K562 (cell line): Measurements from ENCODE around the gene GPC1. TPM values are rescaled to one million over a fixed set of nuclear protein-coding genes. Genes with fewer than 3 reads are reported as not detected.

Experiments
- ATAC-seq: fragments of 200-7000 bp; cut with Tn5 transposase; 3 replicates; pipeline ENCODE4 v1.9.1; 2020; ENCODE audit warnings: moderate library complexity
- BruUV-seq: library from RNA; stranded (reverse); fragments of 400-500 nt; replicated peaks from 2 replicates; lab custom pipeline; 2021; lab: Mats Ljungman, UMichigan
- CTCF ChIA-PET: fragments of 300-600 bp; formaldehyde crosslinking; extraction: SDS; loops from one replicate; lab custom pipeline; 2021; ENCODE audit warnings: low intra/inter-chr PET ratio; lab: Yijun Ruan, JAX
- POLR2A ChIA-PET: fragments of 300-600, 350-650 bp; sonication (Branson Sonifier 250); formaldehyde crosslinking; extraction: SDS; loops from one replicate; lab custom pipeline; 2021; ENCODE audit warnings: antibody characterized with exemption, inconsistent platforms; lab: Yijun Ruan, JAX
- DNase-seq, 4 experiments: peaks; one replicate each; pipeline versions ENCODE4 v3.0.0 to v3.0.0-alpha.2; 2011 to 2018; ENCODE audit warnings: low spot score in 3 of 4, mixed read lengths in 3 of 4; ENCODE audit errors: extremely low read depth in 1 of 4
- FAIRE-seq: peaks from 2 replicates; lab custom pipeline; 2011; peaks lifted over from hg19 to GRCh38; lab: Jason Lieb, UNC
- H2AFZ ChIP-seq: 2 replicates; pipeline ENCODE4 v1.6.0; 2011; ENCODE audit warnings: low read depth, low read length, control low read depth, inconsistent platforms
- H3K27ac ChIP-seq: fragments of 200-600 bp; 3 replicates; pipeline ENCODE4 v1.8.0; 2011; ENCODE audit warnings: low read depth, mild to moderate bottlenecking, control low read depth, inconsistent platforms, low read length, moderate library complexity, mixed read lengths; ENCODE audit errors: extremely low read depth
- H3K27me3 ChIP-seq, 2 experiments: fragments of 300-600 bp in 1 of 2; 2 replicates in 1 of 2; 3 replicates in 1 of 2; pipeline versions ENCODE4 v1.6.0 to v1.8.0; 2011; ENCODE audit warnings: inconsistent platforms in 2 of 2, low read length in 2 of 2, mild to moderate bottlenecking in 1 of 2, mixed read lengths in 1 of 2, moderate library complexity in 1 of 2; ENCODE audit not compliant: control insufficient read depth in 2 of 2, insufficient read depth in 2 of 2
- H3K36me3 ChIP-seq: fragments of 300-600 bp; 3 replicates; pipeline ENCODE4 v1.8.0; 2011; ENCODE audit warnings: mild to moderate bottlenecking, low read length, inconsistent platforms; ENCODE audit not compliant: control insufficient read depth, insufficient read depth
- H3K4me1 ChIP-seq, 2 experiments: fragments of 200-600 bp in 1 of 2; replicated peaks in 1 of 2; 2 replicates in 1 of 2; 3 replicates in 1 of 2; pipeline versions ENCODE4 v1.5.1 to v1.8.0; 2011; ENCODE audit warnings: inconsistent platforms in 2 of 2, low read length in 2 of 2, mild to moderate bottlenecking in 1 of 2, mixed read lengths in 1 of 2, moderate library complexity in 1 of 2; ENCODE audit not compliant: control insufficient read depth in 2 of 2, insufficient read depth in 2 of 2
- H3K4me2 ChIP-seq: 2 replicates; pipeline ENCODE4 v1.6.1; 2011; ENCODE audit warnings: low read length, control low read depth, inconsistent platforms, mixed read lengths; ENCODE audit not compliant: insufficient read depth
- H3K4me3 ChIP-seq: fragments of 200-600 bp; sonication (generic), shearing (Covaris generic); 2 replicates; pipeline ENCODE4 v1.5.1; 2016; ENCODE audit warnings: control low read depth, inconsistent platforms
- H3K79me2 ChIP-seq: fragments of 200-600 bp; 3 replicates; pipeline ENCODE4 v1.8.0; 2011; ENCODE audit warnings: low read length, inconsistent platforms; ENCODE audit not compliant: control insufficient read depth, insufficient read depth
- H3K9ac ChIP-seq, 2 experiments: 2 replicates each; pipeline versions ENCODE4 v1.6.0 to v1.6.1; 2011; ENCODE audit warnings: low read depth in 2 of 2, low read length in 2 of 2, control low read depth in 1 of 2, inconsistent platforms in 1 of 2, mild to moderate bottlenecking in 1 of 2, mixed read lengths in 1 of 2; ENCODE audit not compliant: insufficient read depth in 1 of 2
- H3K9me1 ChIP-seq: one replicate; pipeline ENCODE4 v1.6.0; 2011; ENCODE audit warnings: inconsistent platforms, mild to moderate bottlenecking, low read length, moderate library complexity; ENCODE audit not compliant: control insufficient read depth, insufficient read depth
- H3K9me3 ChIP-seq: replicated peaks from 2 replicates; pipeline ENCODE4 v1.5.1; 2011; ENCODE audit warnings: low read depth, low read length, inconsistent platforms; ENCODE audit not compliant: control insufficient read depth, insufficient read depth
- H4K20me1 ChIP-seq: replicated peaks from 2 replicates; pipeline ENCODE4 v1.6.1; 2011; ENCODE audit warnings: low read length, inconsistent platforms, mixed read lengths; ENCODE audit not compliant: control insufficient read depth, insufficient read depth
- CXXC5 ChIP-seq: fragments of 250-450 bp; sonication (Bioruptor Pico); IDR thresholded peaks from 2 replicates; pipeline ENCODE4 v1.8.0; 2022; ENCODE audit warnings: inconsistent platforms, mild to moderate bottlenecking, moderate library complexity
- ETS2 ChIP-seq: IDR thresholded peaks from 2 replicates; pipeline ENCODE4 v1.6.1; 2016; ENCODE audit warnings: borderline replicate concordance, missing genetic modification characterization, mild to moderate bottlenecking, moderate library complexity, missing compliant biosample characterization; ENCODE audit not compliant: poor library complexity, severe bottlenecking
- NFYB ChIP-seq: IDR thresholded peaks from 2 replicates; pipeline ENCODE4 v1.6.1; 2011; ENCODE audit warnings: mild to moderate bottlenecking, moderate library complexity; ENCODE audit not compliant: insufficient read length; ENCODE audit errors: extremely low read depth
- RBM25 ChIP-seq: fragments of 200-400 bp; formaldehyde crosslinking; IDR thresholded peaks from 2 replicates; pipeline ENCODE4 v1.6.1; 2018; ENCODE audit warnings: low read length, low read depth, moderate library complexity; ENCODE audit not compliant: severe bottlenecking
- TRIM24 ChIP-seq, 2 experiments: fragments of 450-650 bp; IDR thresholded peaks; 2 replicates each; pipeline ENCODE4 v1.6.1; 2016
- ZNF280B ChIP-seq: fragments of 250-450 bp; sonication (Bioruptor Pico); IDR thresholded peaks from 2 replicates; pipeline ENCODE4 v1.5.1; 2021; ENCODE audit warnings: mild to moderate bottlenecking
- WGBS: fragments of 100-300 bp; shearing (Covaris generic); methylation state at CpG from one replicate; pipeline ENCODE4 v1.1.6; 2016; ENCODE audit warnings: low coverage, mixed read lengths; ENCODE audit not compliant: insufficient coverage; ENCODE audit errors: missing lambda C conversion rate; 5-methylcytosine and 5-hydroxymethylcytosine counted together
- in situ Hi-C: fragments of 300-500 bp; cut with MboI; formaldehyde crosslinking; loops from 4 replicates; pipeline ENCODE4 v1.15.0; 2018; ENCODE audit warnings: inconsistent platforms, mixed read lengths
- intact Hi-C: fragments of 100-400 bp; cut with micrococcal nuclease; formaldehyde crosslinking; loops from 2 replicates; pipeline ENCODE4 v1.14.2; 2022
- polyA plus RNA-seq, 8 experiments: library from polyadenylated mRNA; depleted of rRNA in 4 of 8; stranded (reverse) in 5 of 8; unstranded in 3 of 8; fragments of >200 nt; fragmentation: Nextera tagmentation in 2 of 8; fragmentation: Illumina TruSeq in 1 of 8; extraction: Ambion mirVana in 2 of 8; extraction: Trizol in 1 of 8; gene quantifications; 2 replicates each; pipeline versions ENCODE4 v1.2.1 to v1.2.3, GENCODE V29; 2011 to 2014; ENCODE audit warnings: inconsistent platforms in 1 of 8, missing spikeins in 1 of 8
- total RNA-seq, 7 experiments: library from RNA; depleted of rRNA in 6 of 7; stranded (reverse); fragments of >200 nt in 6 of 7; fragmentation: Illumina TruSeq in 2 of 7; extraction: Trizol in 2 of 7; gene quantifications; 2 replicates each; pipeline versions ENCODE4 v1.2.1 to v1.2.3, GENCODE V29; 2011 to 2021; ENCODE audit warnings: low replicate concordance in 1 of 7

GPC1 gene
- total and polyA plus RNA-seq, 9 of the 15 experiments (the other 6 are each of a cell fraction or from before 2014, with no cell fraction given), result 0.07 to 0.82 (median 0.14) TPM; not detected in 3

- H3K27me3 ChIP-seq, result peaks cover 0 to 73% of the 10 kb centered on the region in 2 experiments; a peak in 2 of 5 replicates
- H2AFZ ChIP-seq, result no peak overlapping the region
- DNase-seq (no peak), FAIRE-seq (no peak), ATAC-seq (no peak)
- no peaks in the 10 kb centered on the region for H3K9me1 ChIP-seq
- no peaks in the 10 kb centered on the region for H3K9me3 ChIP-seq
- WGBS, result 0% methylated on average over 4 of the region's 16 CpGs
- H3K27ac ChIP-seq, result no peak overlapping the region
- H4K20me1 ChIP-seq, result no peaks in the 10 kb centered on the region; the same call in none of the 2 replicates
- ChIA-PET CTCF (no interaction called here), POLR2A (no interaction called here)
- TF ChIP-seq TRIM24 (IDR thresholded peaks at IDR 0.05) (no peak), ETS2 (tag) (no peak), ZNF280B (CRISPR knock-in tag) (no peak), RBM25 (no peak), NFYB (no peak), CXXC5 (CRISPR knock-in tag) (no peak)
- BruUV-seq, result no TSS peak
- in situ Hi-C loops (no loop called here), intact Hi-C loops (no loop called here)
- no peaks in the 10 kb centered on the region for H3K36me3 ChIP-seq
- peaks cover 0 to 13% of the 10 kb centered on the region in 2 experiments; a peak in 2 of 5 replicates for H3K4me1 ChIP-seq
- H3K4me2 ChIP-seq, result no peak overlapping the region
- H3K79me2 ChIP-seq, result no peaks in the 10 kb centered on the region
- no peak overlapping the region for H3K4me3 ChIP-seq
- no peak overlapping the region for H3K9ac ChIP-seq
Measured at GRCh38 chr2:240444464-240444863, 9.0 kb downstream of the GPC1 start.
